HG03280 (cell line): ENCODE results near the gene CEPT1.
A peak's percentile ranks its signal among the peaks of the same experiment; 100 is the strongest.

Experiments
- ATAC-seq: cut with Tn5 transposase; IDR thresholded peaks from one replicate; pipeline ENCODE4 v1.9.1; 2021; ENCODE audit warnings: mild to moderate bottlenecking, moderate library complexity; ENCODE audit not compliant: unreplicated experiment

CEPT1 gene

DNA sequence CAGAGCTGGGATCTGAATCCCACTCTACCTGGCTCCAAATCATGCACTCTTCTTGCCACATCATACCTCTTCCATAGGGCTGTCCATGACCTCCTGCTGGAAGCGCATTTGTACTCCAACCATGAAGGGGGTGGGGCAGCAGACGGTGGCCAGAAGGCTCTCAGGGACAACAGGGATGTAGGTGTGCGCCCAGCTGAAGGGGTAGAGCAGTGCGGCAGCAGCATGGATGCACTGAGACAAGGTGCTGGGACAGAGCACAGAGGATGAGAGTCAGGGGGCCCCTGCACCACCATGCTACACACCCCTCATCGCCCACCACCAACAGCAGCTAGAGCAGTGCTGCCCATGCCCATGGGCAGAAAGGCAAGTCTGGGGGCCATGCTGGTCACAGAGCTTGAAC lies 52.1 kb downstream of the CEPT1 start:
- ATAC-seq = no peak

DNA sequence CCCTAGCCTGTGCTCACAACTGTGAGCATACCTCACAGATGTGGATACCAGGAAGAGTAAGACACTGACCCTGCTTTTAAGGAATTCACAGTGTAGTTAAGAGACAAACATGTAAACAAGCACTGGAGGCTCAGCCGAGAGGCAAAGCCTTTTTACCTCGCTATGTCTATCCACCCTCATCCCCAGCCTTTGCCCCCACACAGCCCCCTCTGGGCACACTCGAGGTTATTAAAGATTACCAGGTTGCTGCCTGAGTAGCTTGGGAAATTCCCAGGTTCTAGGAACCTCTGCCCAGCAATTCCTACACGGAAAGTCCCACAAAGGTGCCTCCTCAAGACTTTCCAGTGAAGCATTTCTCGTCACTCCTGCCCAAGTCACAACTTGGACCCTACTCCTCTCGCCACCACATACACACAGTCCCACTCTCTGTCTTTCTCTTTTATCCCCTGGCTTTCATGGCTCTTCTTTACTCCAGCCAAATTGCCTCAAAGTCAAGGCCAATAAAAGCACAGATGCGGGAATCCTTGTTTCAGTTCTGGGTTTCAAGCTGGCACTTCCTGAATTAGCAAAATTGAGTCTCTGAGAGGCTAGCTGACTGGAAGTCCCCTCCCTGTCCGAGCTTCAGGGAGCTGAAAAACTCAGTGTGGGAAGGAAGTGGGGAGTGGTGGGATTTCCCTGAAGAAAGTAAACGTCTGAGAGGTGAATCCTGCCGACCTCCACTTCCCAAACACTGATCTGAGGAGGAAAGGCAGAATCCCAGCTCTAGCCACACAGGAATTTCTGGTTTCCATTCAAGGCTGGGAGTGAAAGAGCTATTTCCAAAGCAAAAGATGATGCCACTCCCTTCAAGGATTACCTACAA lies 52.9 kb downstream of the CEPT1 start:
- ATAC-seq = no peak

DNA sequence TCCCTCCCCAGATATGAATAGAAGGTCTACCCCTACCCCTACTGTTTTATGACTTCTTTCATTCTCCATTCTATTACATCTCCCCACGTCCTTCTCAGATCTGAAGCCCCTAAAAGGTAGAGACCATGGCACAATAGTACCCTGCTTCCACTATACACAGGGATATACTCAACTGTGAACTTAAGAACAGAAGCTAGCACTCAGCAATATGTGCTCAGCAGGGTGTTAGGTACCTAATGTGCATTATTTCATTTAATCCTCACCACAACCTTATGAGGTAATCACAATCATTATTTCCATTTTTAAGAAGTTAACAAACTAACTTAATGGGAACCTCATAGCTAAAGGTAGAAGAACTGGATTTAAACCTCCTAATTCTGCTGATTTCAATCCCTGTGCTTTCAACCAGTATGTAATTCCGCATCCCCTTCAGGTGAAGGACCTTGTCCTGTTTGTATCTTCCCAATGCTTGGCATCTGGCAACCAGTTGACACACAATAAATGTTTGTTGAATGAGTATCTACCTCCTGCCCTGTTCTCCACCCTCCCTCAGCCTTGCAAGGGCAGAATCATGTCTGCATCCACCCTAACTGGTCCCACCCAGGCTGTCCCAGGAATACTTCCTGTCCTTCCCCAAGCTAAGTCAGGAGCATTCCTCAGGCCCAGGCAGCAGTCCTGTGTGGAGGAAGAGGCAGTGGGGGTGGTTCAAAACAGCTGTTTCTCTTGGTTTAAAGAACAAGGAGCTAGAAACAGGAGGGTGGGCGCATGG lies 53.9 kb downstream of the CEPT1 start:
- ATAC-seq = no peak

GRCh38 chr1:111195002-111195684 lies 55.1 kb downstream of the CEPT1 start:
- no peak for ATAC-seq

GRCh38 chr1:111196213-111196612 lies 56.2 kb downstream of the CEPT1 start:
- no peak for ATAC-seq

GRCh38 chr1:111197598-111198284 lies 57.7 kb downstream of the CEPT1 start:
- no peak for ATAC-seq

DNA sequence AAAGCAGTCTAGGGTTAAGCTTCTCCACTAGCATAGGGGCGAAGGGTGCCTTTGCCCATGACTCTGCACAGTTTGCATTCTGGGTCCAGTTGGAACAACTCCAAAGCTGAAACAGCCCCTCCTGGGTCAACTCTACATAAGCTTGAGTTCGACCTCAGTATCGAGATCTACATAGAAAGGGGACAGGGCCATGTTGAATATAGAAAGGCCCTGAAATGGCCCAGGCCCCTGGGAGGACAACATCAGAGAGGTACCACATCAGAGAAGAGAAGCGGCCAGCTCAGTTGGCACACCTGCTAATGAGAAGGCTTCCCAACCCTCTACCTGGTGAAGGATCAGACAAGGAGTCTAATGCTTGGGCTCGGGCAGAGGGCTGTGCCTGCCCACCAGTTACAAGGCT lies 58.8 kb downstream of the CEPT1 start:
- no peak for ATAC-seq

- no peak for ATAC-seq
Measured at GRCh38 chr1:111199329-111199728, 59.3 kb downstream of the CEPT1 start.

DNA sequence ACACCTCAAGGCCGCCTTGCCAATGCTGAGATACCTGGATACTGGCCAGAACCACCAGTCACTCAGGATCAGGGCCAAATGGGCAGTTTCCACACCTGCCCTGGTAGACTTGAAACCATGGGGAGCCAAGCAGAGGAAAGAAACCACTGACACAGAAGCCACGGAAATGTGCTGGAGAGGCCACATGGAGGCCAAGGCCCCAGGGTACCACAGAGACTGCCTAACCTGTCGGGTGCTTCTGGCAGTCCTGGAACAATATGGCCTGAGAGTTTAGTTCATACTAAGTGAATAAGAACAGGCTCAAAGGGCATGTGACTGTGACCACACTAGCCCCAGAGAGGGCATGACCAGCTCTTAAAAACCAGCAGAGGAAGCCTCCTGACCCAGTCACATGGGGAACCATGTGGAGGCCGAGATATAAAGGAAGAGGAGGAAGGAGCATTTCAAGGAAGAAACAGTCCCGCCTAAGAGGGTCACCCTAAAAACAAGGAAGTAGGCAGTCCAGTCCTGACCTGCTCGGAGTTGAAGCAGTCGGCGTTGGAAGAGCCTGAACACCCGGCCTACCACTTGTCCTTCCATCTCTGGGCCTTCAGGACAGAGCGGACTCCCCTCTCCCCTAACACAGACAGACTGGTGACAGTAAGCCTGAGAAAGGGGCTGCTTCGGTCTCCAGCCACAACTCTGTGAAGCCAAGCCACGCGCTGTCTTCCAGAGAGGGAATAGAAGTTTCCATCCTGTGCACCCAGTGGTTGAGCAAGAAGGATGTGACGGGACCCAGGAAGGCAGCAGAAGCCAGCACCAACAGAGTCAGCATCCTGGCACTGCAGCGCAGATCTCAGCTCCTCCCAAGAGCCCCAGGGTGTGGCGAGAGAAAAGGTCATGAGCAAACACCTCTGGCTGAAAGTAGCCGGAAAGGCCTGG lies 60.1 kb downstream of the CEPT1 start, which contains the start of gene DENND2D:
Gene DENND2D, minus strand, starts transcription at position 766 of the 921 bp plus-strand sequence. Its CDS starts 187 bp downstream, at position 579.
- no peak for ATAC-seq

- no peak for ATAC-seq
Measured at GRCh38 chr1:111200802-111201161, 60.8 kb downstream of the CEPT1 start.

DNA sequence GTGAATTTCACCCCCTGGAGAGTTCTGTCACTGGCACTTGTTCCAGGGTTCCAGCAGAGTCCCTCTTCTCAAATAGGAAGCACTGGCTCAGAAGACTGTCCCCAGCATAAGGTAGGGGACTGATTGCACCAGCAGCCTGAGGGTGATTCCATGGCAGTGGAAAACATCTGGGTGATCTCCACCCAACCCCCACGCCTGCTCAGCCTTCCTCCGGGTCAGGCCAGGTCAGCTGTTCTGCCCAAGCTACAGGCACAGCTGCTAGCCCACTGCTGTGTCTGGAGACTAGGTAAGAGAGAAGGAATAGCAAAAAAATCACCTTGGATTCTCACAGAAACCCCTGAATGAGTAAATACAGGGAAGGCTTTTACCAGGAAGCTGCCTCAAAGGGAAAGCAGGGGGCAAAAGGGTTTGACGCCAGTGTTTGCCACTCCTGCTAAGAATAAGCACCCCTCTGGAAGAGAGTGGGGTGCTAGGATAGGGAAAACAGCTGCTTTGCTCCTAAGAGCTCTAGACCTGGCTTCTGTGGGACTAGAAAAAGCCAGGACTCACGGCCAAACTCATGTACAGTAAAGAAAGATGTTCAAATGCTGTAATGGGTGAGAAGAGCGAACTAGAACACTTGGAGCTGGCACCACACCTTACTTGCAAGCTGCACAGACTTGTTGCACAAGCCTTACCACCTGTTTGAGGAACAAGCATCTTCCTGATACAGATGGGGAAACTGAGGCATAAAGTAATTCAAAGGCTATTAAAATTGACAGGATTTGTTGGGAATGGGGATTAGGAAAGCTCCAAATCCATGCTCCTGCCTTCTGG lies 61.5 kb downstream of the CEPT1 start:
- ATAC-seq = no peak

GRCh38 chr1:111202366-111202706 lies 62.3 kb downstream of the CEPT1 start:
- ATAC-seq = no peak

DNA sequence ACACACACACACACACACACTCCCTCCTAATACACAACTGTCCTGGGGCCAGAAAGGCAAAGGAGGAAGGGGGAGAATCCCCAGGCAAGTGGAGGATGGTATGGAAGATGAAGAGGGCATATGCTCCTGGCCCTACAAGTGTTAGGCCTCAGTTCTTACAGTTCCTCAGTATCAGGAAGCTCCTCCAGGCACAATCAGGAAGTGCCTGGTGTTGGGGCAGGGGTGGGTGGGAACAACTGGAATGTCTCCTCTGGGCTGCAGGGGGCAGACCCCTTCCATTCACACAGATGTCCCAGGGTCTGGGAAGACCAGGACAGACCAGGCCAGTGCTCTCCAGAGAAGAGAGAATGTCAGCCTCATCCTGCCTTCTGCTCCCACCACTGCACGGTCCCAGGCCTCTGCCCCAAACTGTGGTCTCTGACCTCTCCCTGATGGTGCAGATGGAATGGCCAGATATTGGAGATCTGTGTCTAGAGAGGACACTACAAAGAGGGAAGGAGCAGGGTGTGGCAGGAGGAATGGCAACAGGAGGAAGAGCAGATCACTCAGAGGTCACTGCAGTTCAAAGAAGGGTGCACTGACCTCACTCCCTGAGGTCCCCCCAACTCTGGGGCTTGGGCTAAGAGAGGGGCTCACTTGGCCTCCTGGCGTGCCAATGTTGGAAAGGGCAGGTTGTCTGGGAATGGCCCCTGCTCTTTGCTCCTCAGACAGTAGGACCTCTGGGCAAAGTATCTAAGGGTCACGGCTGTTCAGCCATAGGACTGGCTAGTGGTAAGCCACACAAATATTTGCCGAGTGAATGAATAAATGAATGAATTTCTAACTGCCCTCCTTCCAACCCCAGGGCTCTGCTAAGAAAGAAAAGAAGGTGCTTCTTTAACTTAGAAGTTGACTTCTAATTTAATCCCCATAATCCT lies 62.9 kb downstream of the CEPT1 start:
- ATAC-seq = no peak

- ATAC-seq = peak; percentile 56
Measured at GRCh38 chr1:111203681-111204200, 63.7 kb downstream of the CEPT1 start.

DNA sequence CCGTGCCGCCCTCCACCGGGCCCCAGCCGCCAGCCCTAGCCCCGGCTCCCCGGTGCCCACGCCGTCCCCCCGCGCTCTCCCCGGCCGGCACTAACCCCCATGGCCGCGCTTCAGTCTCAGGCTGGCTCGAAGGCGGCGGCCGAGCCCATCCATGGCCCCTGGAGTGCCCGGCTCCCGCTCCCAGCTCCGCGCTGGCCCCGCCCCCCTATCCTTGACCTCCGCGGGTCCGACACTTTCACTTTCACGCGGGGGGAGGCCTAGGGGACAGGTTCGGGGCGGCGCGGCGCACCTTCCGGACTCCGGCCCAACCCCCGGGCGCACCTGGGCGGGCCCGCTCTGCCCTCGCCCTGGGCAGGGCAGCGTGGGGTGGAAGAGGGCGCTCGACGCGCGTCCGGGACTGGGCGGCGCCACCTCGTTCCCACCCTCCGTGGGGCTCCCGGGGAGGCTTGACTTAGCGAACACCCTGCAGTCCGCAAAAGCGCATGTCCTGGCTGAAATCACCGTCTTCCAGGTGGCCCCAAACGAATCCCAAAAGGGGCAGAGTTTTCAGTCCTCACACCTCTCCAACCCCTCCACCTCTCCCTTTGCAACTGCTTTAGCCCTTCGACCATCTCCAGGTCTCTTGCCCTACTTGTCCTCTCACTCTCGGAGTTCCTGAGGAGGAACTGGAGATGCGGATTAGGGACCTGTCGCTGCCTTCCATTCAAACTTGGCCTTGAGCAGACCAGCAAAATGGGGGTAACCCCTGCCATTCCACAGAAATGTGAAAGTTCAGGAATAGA lies 64.4 kb downstream of the CEPT1 start:
- ATAC-seq = peak; percentile 76

GRCh38 chr1:111204983-111205713 lies 65.1 kb downstream of the CEPT1 start:
- no peak for ATAC-seq

GRCh38 chr1:111205714-111206050 lies 65.7 kb downstream of the CEPT1 start:
- ATAC-seq = no peak
